ENCODE data around the gene CRLF1.

GRCh38 chr19:18629166-18630088 lies 22.8 kb upstream of the CRLF1 start:
- TF ChIP-seq CTCF (IDR thresholded peaks at IDR 0.05; ENCODE audit: control extremely low read depth in 1 of 3, insufficient read depth in 1 of 3, low read depth in 1 of 3, low read length in 3 of 3) (no peak), RAD21 (IDR thresholded peaks at IDR 0.05 in 1 of 2, conservative IDR thresholded peaks at IDR 0.05 in 1 of 2; ENCODE audit: low read depth in 2 of 2, low read length in 2 of 2) (no peak), JUN (IDR thresholded peaks at IDR 0.05; ENCODE audit: low read depth, low read length) (no peak)

Measured in H1 (cell line).